ENCODE measurements around the gene APOA5.
"Not testable (repeated sequence)": the region's sequence is repeated elsewhere in the genome, so short reads cannot be mapped to it uniquely, and the experiment has no call there.

The APOA5 gene

DNA sequence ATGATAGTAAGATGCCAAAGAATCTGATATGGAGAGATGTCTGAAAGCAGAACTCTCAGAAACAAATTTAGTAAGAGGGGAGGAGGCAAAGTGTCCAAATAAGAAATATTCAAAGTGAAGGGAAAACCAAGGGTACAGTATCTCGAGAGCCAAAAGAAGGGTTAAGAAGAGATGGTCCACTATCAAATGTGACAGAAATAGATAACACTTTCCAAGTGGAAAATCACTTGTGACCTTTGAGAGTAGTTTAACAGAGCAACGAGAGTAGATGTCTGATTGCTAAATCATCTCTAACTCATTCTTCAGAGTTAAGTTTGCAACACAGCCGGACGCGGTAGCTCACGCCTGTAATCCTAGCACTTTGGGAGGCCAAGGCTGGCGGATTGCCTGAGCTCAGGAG is 14.6 kb downstream of the APOA5 start:
- in situ Hi-C loops (cut with MboI; ENCODE audit: low sequenced_read_pairs), result no loop called here

DNA sequence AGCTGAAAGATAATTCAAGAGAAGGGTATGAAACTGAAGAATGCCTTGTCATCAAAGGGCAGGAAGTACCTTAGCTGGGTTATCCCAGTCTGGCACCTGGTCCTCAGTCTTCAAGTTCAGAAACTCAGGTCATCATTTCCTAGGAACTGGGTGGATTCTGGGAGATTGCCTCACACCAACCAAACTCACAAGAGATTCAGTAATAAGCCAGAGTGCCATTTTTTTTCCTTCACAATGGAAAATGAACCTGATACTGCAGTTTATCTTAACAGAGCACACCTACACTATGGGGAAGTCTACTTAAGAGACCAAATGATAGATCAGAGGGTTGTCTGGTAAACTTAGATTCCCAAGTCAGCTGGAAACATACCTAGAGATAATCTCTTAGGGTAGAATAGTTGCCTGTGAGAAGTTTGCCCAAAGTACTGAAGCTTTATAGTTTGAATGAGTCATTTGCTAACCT is 15.1 kb downstream of the APOA5 start:
- in situ Hi-C loops (cut with MboI; ENCODE audit: low sequenced_read_pairs), result no loop called here

DNA sequence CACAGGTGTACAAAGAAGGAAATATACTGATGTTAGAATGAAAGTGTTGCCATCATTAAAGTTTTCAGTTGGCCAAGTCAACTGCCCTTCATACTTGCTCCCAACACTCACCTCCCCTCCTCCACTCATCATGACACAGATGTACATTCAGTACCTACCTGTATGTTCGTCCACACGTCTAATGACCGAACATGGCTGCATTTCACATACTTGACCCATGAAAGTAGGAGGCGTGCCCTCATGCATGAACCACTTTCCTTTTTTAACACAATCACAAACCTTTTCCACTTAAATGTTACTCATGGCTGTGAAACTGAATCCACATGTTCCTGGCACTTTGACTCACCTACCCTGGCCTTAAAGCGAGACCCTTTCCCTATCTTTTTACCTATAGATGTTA is 15.7 kb downstream of the APOA5 start:
- in situ Hi-C loops (cut with MboI; ENCODE audit: low sequenced_read_pairs), result no loop called here

DNA sequence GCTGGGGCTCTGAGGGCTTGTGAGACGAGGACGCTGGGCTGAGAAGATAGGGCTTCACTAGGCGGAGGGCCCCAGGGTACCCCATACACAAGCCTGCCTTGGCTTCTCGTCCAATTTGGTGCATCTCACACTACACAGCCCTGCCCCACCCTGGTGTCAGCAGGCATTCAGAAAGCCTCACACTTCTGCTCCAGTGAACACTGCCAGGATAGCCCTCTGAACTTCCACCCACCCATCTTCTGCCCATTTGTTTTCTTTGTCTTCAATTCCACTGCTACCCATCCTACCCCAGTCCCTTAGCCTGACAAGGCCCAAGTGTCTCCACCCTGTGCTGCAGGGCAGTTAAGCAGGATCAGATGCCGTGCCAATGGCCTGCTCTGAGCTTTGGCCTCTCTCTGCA is 17.0 kb downstream of the APOA5 start:
- in situ Hi-C loops (cut with MboI; ENCODE audit: low sequenced_read_pairs), result no loop called here

DNA sequence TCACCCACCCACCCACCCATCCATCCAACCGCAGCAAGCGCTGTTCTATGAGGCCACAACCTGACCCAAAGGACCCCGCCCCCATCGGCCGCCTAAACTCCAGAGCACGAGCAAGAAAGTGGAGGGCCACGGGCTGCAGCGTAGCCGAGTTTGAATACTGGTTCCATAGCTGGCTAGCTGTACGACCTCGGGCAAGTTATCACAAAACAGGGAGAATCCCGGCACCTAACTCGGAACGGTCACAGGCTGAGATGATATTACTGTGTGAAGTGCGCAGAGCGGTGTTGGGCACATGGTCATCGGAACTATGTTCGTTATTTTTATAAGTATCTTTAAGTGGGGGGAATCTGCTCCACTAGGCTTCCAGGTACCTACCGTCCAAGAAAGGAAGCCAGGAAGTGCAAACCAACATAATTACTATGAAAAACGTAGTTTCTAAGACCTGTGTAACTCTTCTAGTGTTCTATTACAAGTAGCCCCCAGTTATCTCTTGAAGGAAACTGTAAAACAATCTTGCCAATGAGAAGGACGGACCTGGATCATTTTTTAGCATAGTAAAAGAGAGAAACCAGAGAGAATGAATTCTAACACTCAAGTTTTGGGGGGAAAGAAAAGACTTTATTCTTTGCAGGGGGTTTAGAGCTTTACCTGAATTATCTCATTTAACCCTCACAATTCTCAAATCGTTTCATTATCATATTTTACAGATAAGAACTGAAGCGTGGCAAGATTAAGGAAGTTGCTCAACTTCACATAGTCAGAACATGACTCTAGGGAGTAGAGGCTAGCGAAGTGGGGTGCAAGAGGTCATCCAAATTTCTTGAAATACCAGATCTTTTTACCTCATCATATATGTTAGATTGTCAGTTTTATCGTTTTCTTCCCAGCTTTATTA is 18.2 kb downstream of the APOA5 start:
- in situ Hi-C loops (cut with MboI; ENCODE audit: low sequenced_read_pairs), result no loop called here

DNA sequence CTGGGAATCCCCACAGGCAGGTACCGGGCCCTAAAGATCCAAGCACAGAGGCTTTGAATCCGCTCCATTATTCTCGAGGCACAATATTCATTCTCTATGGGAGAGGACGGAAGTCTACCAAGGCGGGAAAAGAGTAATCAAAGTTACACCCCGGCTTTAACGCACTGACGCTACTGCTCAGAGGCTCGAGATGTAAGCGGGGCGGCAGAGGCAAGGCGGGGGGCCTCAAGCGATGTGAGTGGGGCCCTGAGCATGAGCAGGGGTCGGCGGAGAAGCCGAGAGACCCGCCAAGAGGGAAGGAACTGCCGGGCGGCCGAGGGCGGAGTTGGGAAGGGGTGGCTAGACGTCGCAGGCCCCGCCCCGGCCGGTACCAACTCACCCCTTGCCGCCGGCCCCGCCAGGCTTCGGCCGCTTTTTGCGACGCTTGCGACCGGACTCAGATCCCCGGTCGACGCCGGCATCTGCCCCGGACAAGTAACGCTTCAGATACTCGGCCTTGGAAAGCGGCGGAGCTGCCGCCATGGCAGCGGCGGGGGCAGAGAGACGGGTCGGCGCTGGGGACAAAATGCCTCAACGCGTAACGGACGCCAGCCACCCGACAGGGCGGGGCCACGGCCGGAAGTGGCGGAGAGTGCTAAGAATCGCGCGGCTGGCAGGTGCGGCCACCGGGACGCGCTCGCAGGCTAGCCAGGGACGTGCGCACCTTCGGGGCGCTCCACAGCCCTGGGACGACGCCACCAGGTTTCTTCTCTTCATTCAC is 19.1 kb downstream of the APOA5 start, which contains the start of gene BUD13:
Gene BUD13, minus strand, starts transcription at position 545 of the 760 bp plus-strand sequence. Its CDS starts 23 bp downstream, at position 522.
- in situ Hi-C loops (cut with MboI; ENCODE audit: low sequenced_read_pairs), result no loop called here

DNA sequence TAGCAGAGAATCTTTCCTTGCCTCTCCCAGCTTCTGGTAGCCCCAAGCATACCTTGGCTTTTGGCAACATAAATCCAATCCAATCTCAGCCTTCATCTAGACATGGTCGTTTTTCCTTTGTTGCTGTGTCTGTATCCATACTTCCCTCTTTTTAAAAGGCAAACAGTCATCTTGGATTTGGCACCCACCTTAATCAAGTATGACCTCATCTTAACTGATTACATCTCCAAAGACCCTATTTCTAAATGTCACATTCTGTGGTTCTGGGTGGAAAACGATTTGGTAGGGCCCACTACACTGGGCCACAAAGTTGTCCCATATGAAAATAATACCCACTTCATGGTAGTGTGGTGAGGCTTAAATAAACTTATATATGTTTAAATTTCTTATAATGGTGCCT is 19.7 kb downstream of the APOA5 start:
- in situ Hi-C loops (cut with MboI; ENCODE audit: low sequenced_read_pairs), result no loop called here

DNA sequence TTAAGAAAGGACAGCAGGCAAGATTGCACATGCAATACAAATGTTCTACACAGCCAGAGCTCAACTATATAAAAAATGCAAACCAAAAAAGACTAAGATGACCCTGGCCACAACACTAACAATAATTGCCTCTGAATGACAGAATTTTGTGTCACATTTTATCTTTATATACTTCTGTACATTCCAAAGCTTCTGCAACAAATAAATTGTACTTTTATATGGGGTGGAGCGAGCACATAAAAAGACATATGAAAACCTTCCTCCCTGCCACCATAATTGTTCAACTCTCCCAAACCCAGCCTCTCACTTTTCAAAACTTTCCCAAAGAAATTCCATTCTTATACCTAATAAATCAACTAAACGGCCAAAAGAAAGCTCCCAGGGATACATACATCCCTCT is 29.5 kb downstream of the APOA5 start:
- in situ Hi-C loops (cut with MboI; ENCODE audit: low sequenced_read_pairs), result no loop called here

DNA sequence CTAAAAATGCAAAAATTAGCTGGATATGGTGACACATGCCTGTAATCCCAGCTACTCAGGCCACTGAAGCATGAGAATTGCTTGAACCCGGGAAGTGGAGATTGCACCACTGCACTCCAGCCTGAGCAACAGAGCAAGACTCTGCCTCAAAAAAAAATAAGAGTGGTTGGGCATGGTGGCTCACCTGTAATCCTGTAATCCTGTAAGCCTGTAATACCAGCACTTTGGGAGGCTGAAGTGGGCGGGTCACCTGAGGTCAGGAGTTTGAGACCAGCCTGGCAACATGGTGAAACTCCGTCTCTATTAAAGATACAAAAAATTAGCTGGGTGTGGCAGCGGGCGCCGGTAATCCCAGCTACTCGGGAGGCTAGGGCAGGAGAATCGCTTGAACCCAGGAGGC is 35.6 kb downstream of the APOA5 start:
- in situ Hi-C loops (cut with MboI; ENCODE audit: low sequenced_read_pairs), result not testable (repeated sequence)

DNA sequence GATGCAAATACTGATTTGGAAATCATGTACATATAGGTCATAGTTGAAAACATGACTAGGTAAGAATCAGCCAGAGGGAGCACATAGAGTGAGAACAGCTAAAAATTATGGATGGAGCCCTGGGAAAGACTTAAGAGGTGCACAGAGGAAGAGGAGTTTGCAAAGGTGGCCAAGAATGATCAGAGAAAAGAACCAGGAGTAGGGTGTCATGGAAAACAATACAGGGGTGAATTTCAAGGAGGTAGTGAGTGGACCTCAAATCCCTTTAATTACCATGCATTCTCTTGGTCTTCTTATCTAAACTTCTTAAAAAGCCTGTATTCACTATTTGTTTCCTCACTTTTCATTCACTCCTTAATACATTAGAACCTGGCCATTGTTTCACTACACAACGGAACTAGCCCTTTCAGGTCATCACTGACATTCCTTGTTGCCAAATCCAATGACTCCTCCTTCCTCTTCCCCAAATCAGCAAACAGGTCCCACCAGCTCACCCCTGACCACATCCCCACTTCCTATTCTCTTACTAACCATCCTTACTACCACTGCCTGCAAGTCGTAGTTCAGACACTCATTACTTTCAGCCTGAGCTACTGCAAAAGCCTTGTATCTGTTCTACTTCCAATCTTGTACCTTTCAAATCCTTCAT is 41.5 kb downstream of the APOA5 start:
- in situ Hi-C loops (cut with MboI; ENCODE audit: low sequenced_read_pairs), result no loop called here

DNA sequence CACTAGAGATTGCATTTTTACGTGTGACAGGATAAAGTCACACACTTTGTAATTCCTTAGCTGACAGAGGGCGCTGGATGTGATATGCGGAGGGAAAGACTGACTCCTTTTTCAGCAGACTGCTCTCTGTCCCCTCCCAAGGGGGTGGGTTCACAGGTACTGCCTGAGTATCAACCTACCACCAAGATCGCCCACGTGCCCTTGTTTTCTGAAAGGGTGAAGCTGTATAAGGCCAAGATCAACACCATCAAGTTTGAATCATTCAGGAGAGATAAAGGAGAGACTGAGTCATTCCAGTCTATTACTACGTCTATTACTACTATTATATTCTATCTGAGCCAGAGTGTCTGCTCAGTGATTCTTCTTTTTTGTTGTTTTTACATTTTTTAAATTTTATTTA is 49.6 kb downstream of the APOA5 start:
- in situ Hi-C loops (cut with MboI; ENCODE audit: low sequenced_read_pairs), result no loop called here

DNA sequence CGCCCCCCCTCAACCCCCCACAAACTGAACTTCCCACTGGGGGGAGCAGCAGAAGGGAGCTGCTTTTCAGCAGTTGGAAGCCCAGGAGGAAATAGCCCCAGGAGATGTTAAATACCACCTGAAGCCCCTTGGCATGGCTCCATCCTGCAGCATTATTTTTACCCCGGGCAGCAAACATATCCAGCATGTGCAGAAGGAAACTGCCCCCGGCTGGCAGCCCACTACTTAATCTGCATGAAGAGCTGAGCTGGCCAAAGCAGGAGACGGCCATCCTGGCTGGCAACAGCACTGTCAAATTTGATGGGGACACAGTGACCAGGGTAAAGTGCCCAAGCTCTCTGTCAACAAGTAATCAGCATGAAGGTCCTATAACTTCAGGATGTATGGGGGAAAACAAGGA is 50.9 kb downstream of the APOA5 start:
- in situ Hi-C loops (cut with MboI; ENCODE audit: low sequenced_read_pairs), result no loop called here
